ENCODE data around the gene SCYL2.

DNA sequence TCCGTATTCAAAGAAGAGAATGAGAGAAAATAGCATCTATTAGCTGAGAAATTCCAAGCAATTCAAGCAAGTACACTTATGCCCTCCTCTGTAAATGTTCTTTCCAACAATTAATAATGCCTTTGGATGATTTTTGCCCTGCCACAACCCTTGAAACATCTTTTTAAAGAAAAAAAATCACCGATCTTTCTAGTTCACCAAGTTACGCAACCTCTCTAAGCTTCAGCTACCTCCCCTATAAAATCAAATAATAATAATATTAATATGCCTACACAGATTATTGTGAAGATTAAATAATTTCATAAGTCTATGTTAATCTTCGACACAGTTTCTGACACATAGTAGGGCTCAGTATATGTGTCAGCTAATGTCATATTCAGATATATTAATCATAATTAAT lies 19.2 kb upstream of the SCYL2 start:
- TF ChIP-seq, protein P1, sequence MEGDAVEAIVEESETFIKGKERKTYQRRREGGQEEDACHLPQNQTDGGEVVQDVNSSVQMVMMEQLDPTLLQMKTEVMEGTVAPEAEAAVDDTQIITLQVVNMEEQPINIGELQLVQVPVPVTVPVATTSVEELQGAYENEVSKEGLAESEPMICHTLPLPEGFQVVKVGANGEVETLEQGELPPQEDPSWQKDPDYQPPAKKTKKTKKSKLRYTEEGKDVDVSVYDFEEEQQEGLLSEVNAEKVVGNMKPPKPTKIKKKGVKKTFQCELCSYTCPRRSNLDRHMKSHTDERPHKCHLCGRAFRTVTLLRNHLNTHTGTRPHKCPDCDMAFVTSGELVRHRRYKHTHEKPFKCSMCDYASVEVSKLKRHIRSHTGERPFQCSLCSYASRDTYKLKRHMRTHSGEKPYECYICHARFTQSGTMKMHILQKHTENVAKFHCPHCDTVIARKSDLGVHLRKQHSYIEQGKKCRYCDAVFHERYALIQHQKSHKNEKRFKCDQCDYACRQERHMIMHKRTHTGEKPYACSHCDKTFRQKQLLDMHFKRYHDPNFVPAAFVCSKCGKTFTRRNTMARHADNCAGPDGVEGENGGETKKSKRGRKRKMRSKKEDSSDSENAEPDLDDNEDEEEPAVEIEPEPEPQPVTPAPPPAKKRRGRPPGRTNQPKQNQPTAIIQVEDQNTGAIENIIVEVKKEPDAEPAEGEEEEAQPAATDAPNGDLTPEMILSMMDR (conservative IDR thresholded peaks at IDR 0.05 in 1 of 2, IDR thresholded peaks at IDR 0.05 in 1 of 2; ENCODE audit: low read depth in 1 of 2, low read length in 2 of 2), result no peak
- no peak for TF ChIP-seq EZH2 (IDR thresholded peaks at IDR 0.05; ENCODE audit: low read length, missing control alignments)
